SK-N-SH treated with all-trans-retinoic acid at 6 μM for 48 hours (cell line): ENCODE results near the gene PSAP.

Experiments
- ARNTL ChIP-seq: fragments of 450-650 bp; formaldehyde crosslinking; IDR thresholded peaks from 2 replicates; pipeline ENCODE4 v1.5.0; 2020; ENCODE audit warnings: low read depth, mild to moderate bottlenecking, moderate library complexity, borderline replicate concordance
- BACH2 ChIP-seq: fragments of 250-450 bp; sonication (Bioruptor Pico); IDR thresholded peaks from 2 replicates; pipeline ENCODE4 v1.9.0; 2021; ENCODE audit warnings: mild to moderate bottlenecking, borderline replicate concordance
- CSDC2 ChIP-seq: fragments of 250-450 bp; sonication (Bioruptor Pico); IDR thresholded peaks from 2 replicates; pipeline ENCODE4 v1.5.0; 2020; ENCODE audit warnings: mild to moderate bottlenecking, moderate library complexity
- GLIS3 ChIP-seq: fragments of 250-450 bp; sonication (Bioruptor Pico); IDR thresholded peaks from 2 replicates; pipeline ENCODE4 v1.5.0; 2020; ENCODE audit warnings: mild to moderate bottlenecking, moderate library complexity
- PATZ1 ChIP-seq: fragments of 250-450 bp; sonication (Bioruptor Pico); IDR thresholded peaks from 2 replicates; pipeline ENCODE4 v1.8.0; 2020; ENCODE audit warnings: mild to moderate bottlenecking, moderate library complexity, borderline replicate concordance
- RARB ChIP-seq: fragments of 250-450 bp; sonication (Bioruptor Pico); IDR thresholded peaks from 2 replicates; pipeline ENCODE4 v1.8.0; 2021; ENCODE audit warnings: mild to moderate bottlenecking, moderate library complexity
- ZNF8 ChIP-seq: fragments of 450-650 bp; formaldehyde crosslinking; IDR thresholded peaks from 2 replicates; pipeline ENCODE4 v1.5.0; 2020; ENCODE audit warnings: mild to moderate bottlenecking, moderate library complexity

- TF ChIP-seq ARNTL (CRISPR knock-in tag) (no peak), CSDC2 (CRISPR knock-in tag) (no peak), GLIS3 (CRISPR knock-in tag) (no peak), PATZ1 (no peak), RARB (CRISPR knock-in tag) (no peak), BACH2 (no peak), ZNF8 (CRISPR knock-in tag) (no peak)
Measured at GRCh38 chr10:71847418-71847817, 3.6 kb downstream of the PSAP start.
